ENCODE measurements around the gene CALN1.

The CALN1 gene

GRCh38 chr7:72170475-72170874 is 241.7 kb downstream of the CALN1 start:
- no peak for DNase-seq

DNA sequence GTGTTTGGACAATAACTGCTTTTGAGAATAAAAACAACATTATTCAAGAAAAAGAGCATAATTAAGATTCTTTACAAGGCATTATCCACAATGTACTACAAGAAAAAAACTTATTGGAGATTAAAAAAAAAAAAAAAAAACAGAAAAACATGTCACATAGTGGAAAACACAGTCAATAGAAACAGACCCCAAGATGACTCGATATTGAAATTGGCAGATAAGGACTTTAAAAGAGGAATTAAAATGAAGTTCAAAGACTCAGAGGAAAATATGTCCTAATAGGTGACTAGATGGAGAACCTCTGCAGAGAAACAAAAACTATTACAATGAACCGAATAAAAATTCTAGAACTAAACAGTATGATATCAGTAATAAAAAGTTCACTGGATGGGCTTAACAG is 248.9 kb downstream of the CALN1 start:
- DNase-seq, result no peak

GRCh38 chr7:72161534-72161933 is 250.6 kb downstream of the CALN1 start:
- no peak for DNase-seq

- DNase-seq, result no peak
Measured at GRCh38 chr7:72159911-72160310, 252.2 kb downstream of the CALN1 start.

DNA sequence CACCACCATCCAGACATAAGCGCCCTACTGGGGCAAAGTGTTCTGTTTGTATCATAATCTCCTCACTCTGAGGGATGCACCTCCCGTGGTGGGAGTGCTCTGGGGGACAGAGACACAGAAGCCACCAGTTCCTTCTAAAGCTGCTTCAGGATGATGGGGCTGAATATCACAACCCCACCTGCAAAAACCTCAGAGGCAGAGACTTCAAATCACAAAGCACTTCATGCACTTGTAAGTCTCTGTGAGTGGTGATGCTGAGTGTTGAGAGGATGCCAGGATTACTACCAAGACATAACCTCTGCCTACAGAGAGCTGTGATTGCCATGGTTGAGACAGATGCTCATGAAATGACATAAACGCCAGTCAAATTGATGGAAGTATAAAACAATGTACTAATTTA is 255.5 kb downstream of the CALN1 start:
- DNase-seq, result no peak

GRCh38 chr7:72153132-72153512 is 259.0 kb downstream of the CALN1 start:
- DNase-seq, result no peak

DNA sequence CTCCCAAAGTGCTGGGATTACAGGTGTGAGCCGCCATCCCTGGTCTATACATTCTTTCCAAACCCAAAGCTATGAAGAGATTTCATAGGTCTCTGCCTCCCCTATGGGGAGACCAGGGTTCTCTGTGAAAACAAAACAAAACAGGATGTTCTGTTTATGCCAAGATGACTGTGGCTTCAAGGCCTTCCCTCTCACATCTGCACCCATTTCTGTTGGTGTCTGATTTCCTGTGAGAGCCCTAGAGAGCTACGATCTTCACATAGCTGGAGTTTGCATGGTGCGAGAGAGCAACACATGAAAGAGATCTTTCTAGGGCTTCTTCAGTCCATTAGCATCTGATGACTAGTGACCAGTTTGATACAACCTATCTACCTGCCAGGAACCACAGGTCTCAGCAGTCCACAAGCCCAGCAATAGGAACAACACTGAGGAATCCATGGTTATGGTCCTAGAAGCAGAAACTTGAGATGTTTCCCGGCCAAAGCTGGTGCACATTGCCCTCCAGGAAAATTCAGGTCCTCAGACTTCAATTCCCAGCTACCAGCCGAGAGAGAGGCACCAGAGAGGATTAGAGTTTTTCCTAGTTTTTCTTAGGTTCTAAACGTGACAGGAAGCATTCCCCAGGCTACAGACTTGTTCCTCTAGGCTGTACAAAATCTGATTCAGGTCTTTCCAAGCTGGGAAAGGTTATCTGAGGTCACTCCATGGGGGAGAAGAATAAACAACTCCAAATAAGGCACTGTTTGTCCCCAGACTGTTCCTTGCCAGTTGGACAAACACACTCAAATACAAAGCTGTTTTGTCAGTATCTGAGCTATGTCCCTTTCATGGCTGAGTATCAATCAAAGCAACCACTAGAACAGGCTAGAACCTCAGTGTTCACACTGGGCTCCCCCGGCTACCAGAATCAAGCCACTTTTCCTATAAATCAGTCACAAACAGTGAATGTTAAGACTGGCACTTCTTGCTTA is 259.7 kb downstream of the CALN1 start:
- DNase-seq, result no peak

DNA sequence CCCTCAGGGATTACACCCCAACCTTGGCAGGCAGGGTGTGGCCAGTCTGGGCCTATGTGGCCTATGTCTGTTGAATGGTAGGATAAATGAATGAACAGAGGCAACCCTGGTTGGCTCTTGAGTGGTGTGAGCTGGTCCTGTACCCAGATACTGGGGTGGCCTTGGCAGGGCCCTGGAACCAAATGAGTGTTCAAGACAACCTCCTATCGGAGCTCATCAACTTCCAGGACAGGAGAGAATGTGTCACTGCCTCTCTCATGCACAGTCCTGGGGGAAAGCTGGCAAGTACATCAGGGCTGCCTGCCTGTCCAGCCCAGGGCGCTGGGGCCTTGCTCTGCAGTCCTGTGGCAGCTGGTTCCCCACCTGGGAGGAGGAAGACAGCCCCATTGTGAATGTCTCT is 271.6 kb downstream of the CALN1 start:
- DNase-seq, result no peak

DNA sequence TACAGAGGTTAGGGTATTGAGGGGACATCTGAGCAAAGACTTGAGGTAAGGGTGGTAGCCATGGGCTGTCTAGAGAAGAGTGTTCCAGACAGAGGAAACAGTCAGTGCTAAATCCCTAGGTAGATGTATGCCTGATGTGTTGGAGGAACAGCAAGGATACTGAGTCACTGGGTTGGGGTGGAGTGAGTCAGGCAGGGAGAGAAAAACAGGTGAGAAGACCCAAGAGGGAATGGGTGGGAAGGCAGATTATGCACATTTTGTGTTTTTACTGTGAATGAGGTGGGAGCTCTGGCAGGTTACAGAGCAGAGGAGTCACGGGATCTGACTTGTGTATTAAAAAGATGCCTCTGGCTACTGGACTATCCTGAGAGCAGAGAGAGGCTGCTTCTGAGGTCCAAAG is 285.0 kb downstream of the CALN1 start:
- no peak for DNase-seq

GRCh38 chr7:72123913-72124312 is 288.2 kb downstream of the CALN1 start:
- no peak for DNase-seq

DNA sequence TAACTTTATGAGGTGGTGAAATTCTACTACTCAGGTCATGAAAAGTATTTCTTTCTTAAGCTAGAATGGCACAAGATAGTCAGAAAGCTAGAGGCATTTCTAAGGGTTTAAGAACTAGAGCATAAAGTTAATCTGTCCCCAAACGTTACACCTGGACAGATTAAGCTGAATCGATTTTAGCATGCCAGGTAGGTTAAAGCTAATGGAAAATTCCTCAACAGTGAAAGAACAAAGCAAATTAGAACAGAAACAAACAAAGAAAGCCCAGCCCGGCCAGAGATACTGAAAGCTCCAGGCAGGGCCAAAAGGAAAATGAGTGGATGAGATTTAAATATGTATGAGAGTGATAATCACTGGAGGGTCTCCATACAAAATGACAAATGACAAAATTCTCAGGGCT is 293.8 kb downstream of the CALN1 start:
- no peak for DNase-seq

GRCh38 chr7:72114129-72114528 is 298.0 kb downstream of the CALN1 start:
- no peak for DNase-seq

DNA sequence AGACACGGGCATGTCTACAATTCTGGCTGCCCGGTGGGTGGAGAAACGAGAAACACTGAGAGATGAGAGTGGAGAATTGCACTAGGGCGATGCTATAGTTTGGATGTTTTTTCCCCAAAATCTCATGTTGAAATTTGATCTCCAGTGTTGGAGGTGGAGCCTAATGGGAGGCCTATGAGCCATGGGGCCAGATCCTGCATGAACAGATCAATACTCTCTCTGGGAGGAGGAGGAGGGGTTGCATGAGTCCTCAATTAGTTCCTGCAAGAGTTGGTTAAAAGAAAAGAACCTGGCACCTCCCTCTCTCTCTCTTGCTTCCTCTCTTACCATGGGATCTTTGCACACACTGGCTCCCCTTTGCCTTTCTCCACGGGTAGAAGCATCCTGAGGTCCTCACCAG is 299.1 kb downstream of the CALN1 start:
- no peak for DNase-seq

DNA sequence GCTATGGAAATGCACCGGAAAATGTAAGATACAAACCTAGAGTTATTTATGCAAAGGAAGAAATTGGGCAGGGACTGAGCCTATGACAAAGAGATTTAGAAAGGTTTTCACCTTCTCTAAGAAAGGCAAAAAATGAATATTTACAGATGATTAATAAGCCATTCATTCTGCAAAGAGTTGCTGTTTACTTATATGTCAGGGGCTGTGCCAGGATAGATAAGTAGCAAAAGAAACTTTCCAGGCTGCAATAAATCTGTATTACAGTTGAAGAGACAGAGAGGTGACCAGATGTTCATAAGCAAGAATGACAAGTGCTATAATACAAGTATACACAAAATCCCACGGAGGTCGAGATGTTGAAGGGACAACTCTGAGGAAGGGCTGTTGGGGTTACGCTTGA is 299.6 kb downstream of the CALN1 start:
- no peak for DNase-seq

DNA sequence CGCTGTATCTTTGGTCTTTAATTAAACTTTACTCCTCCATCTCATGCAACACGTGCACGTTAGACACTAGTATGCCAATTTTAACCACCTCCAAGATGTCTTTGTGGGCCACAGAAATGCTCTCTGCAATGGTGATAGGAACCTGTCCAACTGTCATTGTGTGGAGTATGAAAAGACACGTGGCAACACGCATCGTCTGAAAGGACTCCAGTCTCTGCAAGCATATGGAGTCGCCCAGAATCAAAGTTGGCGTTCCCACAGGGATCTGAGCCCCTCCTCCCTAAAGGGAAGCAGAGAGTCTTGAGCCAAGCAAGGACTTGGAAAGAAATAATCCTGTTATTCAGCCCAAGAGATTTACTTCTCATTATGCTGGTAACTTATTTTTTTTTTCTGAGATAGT is 301.1 kb downstream of the CALN1 start:
- DNase-seq, result no peak

DNA sequence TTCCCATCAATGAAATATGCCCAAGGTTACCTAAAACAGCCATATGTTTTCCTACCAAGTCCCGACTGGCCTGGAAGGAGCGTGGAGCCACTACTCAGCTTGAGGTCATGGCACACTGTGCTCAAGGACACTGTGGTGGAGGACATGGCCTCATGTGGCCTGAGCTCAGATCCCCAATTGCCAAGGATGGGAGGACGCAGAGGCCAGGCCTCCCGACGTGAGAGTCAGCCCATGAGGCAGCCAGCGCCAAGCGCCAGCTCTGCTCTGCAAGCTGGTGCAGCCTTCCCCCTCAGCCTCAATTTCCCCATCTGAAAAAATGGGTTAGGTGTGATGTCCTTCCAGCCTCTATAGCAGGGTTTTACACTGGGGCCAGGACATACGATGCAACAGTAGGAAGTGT is 302.6 kb downstream of the CALN1 start:
- no peak for DNase-seq

DNA sequence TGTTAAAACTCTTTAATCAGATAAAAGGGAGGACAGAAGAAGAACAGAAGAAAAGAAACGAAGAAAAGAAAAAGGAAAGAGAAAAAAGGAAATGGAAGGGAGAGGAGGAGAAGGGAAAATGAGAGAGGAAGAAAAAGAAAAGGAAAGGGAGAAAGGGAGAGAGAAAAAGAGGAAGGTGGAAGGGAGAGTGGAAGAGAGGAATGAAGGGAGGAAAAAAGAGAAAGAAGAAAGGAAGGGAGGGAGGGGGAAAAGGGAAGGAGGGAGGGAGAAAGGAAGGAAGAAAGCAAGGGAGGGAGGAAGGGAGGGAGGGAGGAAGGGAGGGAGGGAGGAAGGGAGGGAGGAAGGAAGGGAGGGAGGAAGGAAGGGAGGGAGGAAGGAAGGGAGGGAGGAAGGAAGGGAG is 305.7 kb downstream of the CALN1 start:
- no peak for DNase-seq

- no peak for DNase-seq
Measured at GRCh38 chr7:72101444-72101843, 310.7 kb downstream of the CALN1 start.

GRCh38 chr7:72099784-72100183 is 312.4 kb downstream of the CALN1 start:
- no peak for DNase-seq

- no peak for DNase-seq
Measured at GRCh38 chr7:72098807-72099580, 313.1 kb downstream of the CALN1 start.

GRCh38 chr7:72097226-72097625 is 314.9 kb downstream of the CALN1 start:
- DNase-seq, result no peak

- no peak for DNase-seq
Measured at GRCh38 chr7:72092769-72093168, 319.4 kb downstream of the CALN1 start.

GRCh38 chr7:72087926-72088325 is 324.2 kb downstream of the CALN1 start:
- DNase-seq, result no peak

- no peak for DNase-seq
Measured at GRCh38 chr7:72080865-72081510, 331.1 kb downstream of the CALN1 start.

Measured in NCI-H446 treated with DMSO at 0.1 percent for 48 hours (cell line).